Measurements from ENCODE around the gene GABRA5.
"Not testable (repeated sequence)": the region's sequence is repeated elsewhere in the genome, so short reads cannot be mapped to it uniquely, and the experiment has no call there.

The GABRA5 gene

DNA sequence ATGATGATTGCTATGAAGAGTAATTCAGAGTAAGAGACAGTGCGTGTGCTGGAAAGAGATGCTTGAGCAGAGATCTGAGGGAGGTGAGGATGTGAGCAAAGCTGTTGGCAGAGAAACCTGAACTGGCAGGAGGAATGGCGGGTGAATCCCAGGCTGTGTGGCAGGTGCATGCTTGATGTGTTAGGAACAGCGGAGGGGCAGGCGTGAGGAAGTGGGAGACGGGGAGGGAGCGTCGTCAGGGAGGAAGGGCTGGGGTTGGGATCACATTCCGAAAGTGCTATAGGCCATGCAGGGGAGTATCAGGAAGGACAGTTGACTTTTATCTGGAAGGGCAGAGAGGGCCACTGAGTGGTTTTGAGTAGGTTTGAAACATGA, 8.6 kb downstream of the GABRA5 start:
- no peak for DNase-seq (ENCODE audit: extremely low read depth in 1 of 2, low read depth in 1 of 2)

DNA sequence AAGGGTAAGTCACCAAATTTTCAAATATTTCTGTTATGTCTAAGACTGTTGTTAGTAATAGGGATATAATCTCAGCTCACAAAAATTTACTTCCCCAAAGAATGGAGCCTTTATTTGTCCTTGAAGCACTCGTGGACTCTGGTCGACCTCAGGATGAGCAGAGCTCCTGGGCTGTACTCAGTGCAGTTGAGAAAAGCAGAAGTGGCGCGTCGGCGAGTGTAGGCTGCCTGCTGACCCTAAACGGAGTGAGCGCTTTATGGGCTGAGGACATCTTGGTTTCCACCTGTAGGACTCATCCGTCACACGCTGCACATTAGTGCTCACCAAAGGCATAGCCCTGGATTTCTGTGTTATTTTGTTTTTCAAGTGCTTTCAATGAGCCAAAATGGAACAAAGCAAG, 11.0 kb downstream of the GABRA5 start:
- no peak for DNase-seq (ENCODE audit: extremely low read depth in 1 of 2, low read depth in 1 of 2)

DNA sequence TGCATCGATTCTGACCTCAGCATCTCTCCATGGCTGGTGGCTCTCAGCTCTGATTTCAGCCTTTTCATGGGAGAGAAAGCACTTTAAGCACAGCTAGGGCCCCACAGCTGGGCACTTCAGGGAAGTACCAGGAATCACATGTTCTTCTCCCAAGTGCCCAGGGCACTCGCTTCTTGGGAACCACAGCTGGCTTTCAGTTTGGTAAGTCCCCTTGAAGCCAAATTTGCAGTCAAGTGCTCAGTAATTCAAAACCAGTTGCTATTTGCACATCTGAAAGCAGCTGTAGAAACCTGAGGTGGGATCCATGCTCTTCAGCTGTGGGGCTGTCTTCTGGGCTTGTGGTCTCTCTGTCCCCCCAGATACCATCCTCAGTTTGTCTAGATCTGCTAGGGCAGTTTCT, 12.8 kb downstream of the GABRA5 start:
- no peak for DNase-seq (ENCODE audit: extremely low read depth in 1 of 2, low read depth in 1 of 2)

DNA sequence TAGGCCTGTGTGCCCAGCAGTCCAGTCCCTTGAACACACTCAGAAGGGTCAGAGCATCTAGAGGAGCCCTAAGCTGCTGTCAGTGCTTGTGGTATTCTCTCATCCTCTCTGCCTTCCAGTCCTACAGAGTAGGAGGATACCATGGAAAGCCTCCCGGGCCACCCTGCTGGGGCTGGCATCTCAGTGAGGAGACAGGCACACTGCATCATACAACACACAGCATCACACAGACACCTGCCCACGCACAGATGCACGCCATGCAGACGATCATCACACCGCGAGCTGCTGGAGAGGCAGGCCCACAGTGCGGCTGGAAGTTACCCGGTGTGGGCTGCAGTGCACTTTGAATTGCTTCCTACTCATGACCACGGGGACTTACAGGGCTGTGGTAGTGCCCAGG, 15.2 kb downstream of the GABRA5 start:
- no peak for DNase-seq (ENCODE audit: extremely low read depth in 1 of 2, low read depth in 1 of 2)

DNA sequence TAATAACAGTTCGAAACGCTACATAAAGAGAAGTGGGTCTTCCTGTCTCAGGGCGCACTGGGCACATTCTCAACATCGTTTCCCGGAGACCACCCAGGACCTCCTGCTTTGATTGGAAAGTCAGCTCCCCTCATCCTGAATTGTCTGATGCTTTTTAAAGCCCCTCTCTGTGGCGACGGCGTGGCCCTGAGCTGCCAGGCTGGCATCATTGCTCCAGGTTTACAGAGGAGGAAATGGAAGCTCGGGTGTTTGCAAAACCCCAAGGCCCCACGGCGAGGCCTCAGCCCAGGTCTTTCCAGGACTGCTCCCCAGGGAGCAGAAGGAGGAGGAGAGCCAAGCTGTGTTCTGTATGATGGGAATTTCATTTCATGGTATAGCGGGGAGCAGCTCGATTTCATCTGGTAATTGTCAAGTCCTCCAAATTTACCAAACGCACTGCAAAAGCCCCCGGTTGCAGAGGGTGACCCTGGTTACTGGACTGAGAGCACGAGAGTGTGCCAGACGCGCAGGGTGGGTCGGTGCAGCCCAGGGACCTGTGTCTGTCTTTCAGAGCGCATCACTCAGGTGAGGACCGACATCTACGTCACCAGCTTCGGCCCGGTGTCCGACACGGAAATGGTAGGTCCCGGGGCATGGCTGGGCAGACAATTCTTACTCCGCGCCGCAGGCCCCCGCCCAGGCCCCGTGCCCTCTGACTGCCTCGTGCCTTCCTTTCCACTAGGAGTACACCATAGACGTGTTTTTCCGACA, 15.9 kb downstream of the GABRA5 start:
- DNase-seq (ENCODE audit: extremely low read depth in 1 of 2, low read depth in 1 of 2), result no peak

DNA sequence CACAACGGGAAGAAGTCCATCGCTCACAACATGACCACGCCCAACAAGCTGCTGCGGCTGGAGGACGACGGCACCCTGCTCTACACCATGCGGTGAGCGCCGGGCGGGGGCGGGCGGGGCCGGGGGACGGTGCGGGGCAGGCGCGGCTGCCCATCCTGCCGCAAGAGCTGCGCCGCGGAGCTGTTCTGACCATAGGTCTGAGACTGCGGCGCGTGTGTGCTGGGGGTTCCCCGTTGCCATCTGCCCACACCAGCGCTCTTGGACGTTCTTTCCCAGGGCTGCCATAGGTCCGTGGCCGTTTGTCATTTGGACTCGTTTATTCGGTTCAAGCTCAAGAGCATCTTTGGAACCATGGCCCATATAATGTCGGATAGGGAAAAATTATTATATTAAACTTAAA, 16.6 kb downstream of the GABRA5 start:
- no peak for DNase-seq (ENCODE audit: extremely low read depth in 1 of 2, low read depth in 1 of 2)

DNA sequence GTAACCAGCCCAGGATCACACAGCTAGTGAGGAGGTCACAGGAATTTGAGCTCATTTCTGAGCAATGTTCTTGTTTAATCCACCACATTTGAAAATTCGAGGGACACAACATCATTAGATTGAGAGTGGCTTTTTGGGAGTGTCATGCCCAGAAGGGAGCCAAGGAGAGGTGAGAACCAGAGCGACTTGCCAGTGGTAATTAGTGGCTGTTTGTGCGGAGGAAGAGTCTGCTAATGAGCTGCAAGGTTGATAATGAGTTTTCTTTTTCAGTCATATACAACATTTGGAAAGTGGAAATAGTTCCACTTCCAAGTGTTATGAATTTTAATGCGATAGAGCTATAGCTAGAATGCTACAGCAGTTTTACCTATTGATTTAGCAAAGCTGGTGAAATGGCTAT, 19.7 kb downstream of the GABRA5 start:
- DNase-seq (ENCODE audit: extremely low read depth in 1 of 2, low read depth in 1 of 2), result no peak

DNA sequence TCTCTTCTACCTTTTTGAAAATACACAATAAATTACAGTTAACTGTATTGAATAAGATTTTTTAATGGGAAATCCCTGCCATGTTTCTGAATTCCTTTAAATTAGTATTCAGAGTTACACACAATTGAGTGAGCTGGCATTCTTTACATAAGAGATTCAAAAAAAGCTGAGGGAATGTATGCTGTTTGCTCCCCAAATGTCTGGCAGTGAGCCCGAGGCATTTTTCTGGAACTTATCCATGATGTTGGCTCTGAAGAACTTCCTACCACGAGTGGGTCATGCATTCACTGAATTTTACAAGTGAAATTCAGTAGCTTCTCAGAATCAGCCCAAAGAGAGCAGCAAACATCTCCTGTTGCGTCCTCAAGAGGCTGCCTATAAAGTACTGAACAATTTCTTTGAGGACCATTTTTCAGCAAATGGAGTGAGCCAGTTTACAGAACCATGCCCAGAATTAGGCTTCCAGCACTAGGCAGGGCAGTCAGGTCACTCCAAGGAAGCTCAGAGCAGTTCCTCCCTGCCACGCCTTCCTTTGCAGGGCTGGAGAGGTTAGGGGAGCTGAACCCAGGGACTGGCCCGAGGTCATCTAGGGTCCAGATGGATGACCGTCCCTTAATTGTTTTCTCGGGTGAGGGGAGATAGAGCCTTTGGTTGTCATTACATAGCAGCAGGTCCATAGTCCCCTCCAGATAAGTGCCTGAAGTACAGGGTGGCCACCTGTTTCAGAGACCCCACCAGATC, 21.2 kb downstream of the GABRA5 start:
- DNase-seq (ENCODE audit: extremely low read depth in 1 of 2, low read depth in 1 of 2), result no peak

DNA sequence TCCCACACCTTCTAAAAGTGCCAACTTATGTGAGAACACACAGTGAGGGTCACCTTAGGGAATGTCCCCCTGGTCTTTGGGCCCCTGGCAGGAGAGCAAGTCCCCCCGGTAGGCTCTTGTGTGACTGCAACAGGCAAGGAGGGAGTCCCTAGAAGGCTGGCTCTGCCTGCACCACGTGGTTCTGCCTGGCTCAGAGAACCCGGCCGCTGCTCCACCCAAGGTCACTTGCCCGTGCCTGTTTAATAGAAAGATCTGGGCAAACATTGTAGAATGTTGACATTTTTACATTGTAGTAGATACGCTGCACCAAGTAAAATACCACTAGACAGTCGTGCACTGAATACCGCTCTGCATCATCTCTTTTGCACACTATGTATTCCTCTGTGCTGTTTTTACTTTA, 21.9 kb downstream of the GABRA5 start:
- DNase-seq (ENCODE audit: extremely low read depth in 1 of 2, low read depth in 1 of 2), result no peak

DNA sequence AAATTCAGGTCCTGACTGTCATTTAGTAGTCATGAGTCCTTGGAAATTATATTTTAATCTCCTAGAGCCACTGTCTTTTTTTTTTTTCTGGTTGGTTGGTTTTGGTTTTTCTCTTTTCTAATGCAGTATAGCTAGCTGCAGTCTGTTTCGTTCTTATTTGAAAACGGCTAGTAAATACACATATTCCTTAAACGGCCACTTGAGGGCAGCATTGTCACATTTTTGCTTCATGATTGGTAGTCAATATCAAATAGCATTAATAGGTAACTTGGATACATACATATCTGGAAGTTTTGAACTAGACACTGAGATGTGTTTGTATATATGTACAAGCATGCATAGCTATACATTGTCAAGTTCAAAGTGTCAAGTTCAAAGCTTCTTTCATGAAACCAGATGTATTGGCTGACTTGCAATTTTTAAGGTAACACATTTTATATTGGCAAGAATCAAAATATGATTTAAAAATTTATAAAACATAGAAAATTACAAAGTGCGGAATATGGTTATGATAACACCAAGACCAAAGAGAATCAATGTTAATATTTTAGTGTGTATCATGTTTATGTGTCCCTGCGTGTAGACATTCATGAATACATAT, 22.5 kb downstream of the GABRA5 start:
- DNase-seq (ENCODE audit: extremely low read depth in 1 of 2, low read depth in 1 of 2), result no peak

DNA sequence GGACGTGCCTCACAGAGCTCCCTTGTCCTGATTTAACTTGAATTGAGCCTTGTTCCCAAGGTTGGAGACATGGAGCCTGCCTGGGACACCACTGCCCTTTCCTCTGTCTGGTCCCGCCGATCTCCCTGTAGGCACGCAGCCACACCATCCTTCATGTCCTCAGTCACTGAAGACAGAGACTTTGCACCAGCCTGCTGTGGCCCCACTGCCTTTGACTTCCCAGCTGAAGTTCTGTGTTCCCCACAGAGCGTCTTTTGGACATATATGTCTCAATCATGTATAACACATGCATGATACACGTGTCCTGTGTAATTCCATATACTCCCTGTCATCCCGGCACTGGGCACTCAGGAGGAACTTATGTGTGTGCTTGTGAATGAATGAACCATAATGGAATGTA, 23.6 kb downstream of the GABRA5 start:
- DNase-seq (ENCODE audit: extremely low read depth in 1 of 2, low read depth in 1 of 2), result no peak

DNA sequence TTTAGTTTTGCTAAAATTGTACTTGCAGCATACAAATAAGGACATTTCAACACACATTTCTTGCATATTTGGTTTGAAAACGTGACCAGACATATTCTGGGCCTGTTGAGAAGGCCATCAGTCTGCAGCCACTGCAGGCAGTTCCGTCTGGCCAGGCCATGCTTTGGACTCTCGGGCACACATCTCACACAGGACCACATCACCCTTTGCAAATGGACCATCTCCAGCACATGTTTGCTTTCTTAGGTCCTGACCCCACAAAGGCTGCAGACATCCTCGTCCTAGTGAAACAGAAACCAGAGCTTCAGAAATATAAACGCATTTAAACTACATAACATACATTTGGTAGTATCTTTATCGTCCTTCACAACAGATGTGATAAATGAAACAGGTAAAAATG, 24.1 kb downstream of the GABRA5 start:
- no peak for DNase-seq (ENCODE audit: extremely low read depth in 1 of 2, low read depth in 1 of 2)

DNA sequence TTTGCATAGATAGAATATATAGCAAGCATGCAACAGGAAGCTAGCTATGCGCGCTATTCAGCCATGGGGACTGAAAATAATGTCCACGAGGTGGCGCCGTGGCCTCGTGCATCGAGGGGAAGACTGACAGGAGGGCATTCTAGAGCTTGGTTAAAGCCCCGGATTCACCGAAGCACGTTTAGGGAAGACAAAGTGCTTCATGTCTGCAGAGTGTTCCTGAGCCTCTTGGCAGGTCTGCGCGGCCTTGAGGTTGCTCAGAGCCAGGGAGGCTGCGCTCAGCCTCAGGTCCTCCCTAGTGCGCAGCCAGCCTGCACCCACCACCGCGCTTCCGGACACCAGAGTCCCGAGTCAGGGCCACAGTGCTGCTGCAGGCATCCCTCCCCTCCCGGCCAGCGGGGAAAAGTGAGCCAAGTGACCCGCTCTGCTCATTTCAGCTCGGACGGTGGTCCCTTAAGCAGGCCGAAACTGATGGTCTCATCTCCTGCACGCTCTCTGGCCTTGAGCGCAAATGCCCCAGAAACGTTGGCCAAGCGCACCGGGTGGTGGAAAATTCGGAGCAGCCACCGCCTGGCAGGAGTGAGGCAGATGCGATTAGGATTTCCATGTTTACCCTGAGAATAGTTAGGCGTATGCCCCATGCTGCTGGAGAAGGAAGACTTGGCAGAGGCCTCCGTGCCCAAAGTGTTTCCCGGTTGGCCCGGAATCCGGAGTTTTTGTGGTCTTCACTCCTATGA, 24.8 kb downstream of the GABRA5 start:
- DNase-seq (ENCODE audit: extremely low read depth in 1 of 2, low read depth in 1 of 2), result peak; percentile 13 to 27

DNA sequence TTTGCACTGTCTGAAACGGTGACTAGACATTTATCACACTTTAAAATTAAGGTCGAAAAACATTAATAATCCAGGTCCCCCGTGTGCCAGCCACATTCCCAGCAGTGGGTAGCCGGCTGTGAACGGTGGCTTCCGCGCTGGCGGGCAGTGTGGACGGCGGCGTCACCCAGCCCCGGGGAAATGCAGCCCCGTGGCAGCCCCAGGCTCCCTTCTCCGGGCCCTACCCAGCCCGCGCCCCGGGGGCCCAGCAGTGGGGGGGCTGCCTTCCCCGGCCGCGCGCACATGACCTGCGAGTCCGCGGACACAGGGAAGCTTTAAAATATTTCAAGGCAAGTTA, 25.3 kb downstream of the GABRA5 start:
- DNase-seq (ENCODE audit: extremely low read depth in 1 of 2, low read depth in 1 of 2), result no peak

DNA sequence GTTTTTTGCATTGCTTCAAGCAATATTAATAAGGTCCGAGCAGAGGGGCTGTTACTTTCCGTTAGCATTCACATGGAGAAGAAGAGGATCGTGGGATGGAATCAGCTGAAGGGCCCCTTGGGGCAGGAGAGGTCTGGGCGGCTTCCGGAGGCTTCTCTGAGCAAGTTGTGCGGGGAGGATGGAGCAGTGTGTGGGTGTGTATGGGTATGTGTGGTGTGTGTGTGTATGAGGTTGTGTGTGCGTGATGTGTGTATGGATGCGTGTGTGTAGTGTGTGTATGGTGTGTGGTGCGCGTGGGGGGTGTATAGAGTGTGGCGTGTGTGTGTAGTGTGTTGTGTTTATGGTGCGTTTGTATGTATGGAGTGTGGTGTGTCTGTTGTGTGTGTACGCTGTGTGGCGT, 25.8 kb downstream of the GABRA5 start:
- no peak for DNase-seq (ENCODE audit: extremely low read depth in 1 of 2, low read depth in 1 of 2)

DNA sequence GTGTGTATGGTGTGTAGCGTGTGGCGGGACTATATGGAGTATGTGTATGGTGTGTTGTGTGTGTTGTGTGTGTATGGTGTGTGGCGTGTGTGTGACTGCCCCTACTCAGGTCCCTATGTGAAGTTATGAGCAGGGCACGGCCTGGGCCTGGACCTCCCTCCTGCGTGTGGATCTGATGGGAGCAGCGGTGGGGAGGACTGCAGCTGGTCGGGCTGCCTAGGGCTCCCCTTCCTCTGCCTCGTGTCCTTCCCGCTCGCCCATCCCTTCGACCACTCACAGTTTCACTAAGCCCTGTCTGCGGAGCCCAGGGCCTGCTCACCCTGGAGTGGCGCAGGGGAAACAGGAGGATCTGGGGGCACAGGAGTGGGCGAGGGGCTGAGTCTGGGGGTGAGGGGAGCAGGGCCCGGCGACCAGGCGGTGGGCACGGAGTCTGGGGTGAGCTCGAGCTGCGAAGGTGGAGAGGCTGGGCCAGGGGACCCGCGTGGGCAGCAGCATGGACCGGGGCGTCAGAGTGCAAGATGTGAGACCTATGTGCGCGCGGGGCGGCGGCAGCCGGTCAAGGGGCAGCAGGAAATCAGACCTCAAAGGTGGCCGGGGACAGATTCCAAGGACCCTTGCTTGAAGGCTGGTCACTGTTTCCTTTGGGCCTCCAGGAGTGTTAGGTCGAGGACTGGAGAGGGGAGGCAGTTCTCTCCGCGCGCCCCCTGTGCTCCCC, 26.6 kb downstream of the GABRA5 start:
- DNase-seq (ENCODE audit: extremely low read depth in 1 of 2, low read depth in 1 of 2), result no peak

DNA sequence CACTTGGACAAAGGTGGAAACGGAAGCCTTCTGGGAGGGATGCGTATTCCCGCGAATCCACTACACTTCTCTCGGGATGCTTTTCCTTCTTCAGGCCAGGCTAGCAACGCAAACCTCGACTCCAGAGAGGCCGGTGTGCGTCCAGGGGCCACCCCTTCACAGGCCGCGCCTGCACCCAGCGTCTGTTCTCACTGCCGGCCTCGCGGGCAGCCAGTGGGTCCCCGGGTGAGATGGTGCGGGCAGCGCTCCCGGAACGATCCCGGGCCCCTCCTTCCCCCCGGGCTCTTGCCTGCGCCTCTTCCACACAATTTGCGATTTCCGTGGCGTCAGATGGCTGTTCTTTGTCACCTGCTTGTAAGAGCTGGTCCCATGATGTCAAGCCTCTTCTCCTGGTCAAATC, 27.3 kb downstream of the GABRA5 start:
- DNase-seq (ENCODE audit: extremely low read depth in 1 of 2, low read depth in 1 of 2), result no peak

DNA sequence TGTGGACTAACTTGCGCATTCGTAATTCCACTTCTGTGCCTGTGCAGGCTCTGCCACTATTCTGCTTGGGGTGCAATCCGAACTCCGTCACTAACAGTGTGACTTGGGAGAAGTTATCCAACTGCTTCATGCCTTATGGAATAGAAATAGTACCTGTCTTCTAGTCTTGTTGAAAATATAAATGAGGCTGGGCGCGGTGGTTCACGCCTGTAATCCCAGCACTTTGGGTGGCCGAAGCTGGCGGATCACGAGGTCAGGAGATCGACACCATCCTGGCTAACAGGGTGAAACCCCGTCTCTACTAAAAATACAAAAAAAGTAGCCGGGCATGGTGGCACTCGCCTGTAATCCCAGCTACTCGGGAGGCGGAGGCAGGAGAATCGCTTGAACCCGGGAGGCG, 28.5 kb downstream of the GABRA5 start:
- DNase-seq (ENCODE audit: extremely low read depth in 1 of 2, low read depth in 1 of 2), result not testable (repeated sequence)

DNA sequence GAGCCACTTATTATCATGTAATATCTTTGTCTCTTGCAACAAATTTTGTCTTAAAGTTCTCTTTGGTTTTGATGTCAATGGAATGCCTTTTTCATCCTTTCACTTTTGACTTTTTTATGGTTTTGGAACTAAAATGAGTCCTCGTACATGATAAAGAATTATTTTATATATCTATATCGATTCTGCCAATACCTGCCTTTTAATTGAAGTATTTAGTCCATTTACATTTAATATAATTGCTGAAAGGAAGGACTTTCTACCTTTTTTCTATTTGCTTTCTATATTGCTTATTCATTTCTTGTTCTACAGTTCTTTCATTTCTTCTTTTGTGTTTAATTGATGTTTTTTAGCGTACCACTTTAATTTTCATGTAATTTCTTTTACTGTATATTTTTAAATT, 32.8 kb downstream of the GABRA5 start:
- no peak for DNase-seq (ENCODE audit: extremely low read depth in 1 of 2, low read depth in 1 of 2)

DNA sequence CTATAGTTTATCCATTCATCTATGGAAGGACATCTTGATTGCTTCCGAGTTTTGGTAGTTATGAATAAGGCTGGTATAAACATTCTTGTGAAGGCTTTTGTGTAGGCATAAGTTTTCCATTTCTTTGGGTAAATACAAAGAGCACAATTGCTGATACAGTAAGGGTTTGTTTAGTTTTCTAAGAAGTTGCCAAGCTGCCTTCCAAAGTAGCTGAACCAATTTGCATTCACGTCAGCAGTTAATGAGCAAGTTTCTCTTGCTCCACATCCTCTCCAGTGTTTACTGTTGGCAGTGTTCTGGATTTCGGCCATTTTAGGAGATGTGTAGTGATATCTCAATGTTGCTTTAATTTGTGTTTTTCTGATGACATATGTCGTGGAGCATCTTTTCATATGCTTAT, 34.2 kb downstream of the GABRA5 start:
- DNase-seq (ENCODE audit: extremely low read depth in 1 of 2, low read depth in 1 of 2), result no peak

DNA sequence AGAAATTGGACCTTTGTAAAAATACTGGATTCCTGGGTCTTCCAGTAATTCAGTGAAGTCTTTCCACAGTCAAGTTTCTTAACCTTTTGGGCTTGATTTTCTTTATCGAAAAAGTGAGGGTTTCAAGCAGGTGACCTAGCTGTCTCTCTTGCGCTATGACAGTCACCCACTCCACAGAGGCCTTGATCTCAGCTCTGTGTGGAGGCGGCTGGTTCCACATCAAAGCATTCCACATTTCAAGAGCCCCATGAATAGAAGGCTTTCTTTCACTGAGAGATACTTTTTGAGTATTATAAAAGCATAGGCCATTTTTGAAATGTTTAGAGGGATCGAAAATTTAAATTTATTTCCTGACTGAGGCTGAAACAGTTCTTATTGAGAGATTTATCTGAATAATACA, 43.9 kb downstream of the GABRA5 start:
- no peak for DNase-seq (ENCODE audit: extremely low read depth in 1 of 2, low read depth in 1 of 2)

Measured in stimulated activated CD8-positive, alpha-beta memory T cell treated with anti-CD3 and anti-CD28 coated beads, Interleukin-7, amount 100 ng/mL, for 48 hours (primary cell).